Panc1 (cell line): Measurements from ENCODE around the gene CNTN5.

Experiments
- REST ChIP-seq, 2 experiments: IDR thresholded peaks; 2 replicates each; pipeline ENCODE4 v1.6.1; 2011 to 2012; ENCODE audit warnings: low read depth in 2 of 2, control low read depth in 1 of 2, low read length in 1 of 2, mild to moderate bottlenecking in 1 of 2, moderate library complexity in 1 of 2; ENCODE audit not compliant: insufficient read depth in 1 of 2
- TCF7L2 ChIP-seq: IDR thresholded peaks from 2 replicates; pipeline ENCODE4 v1.6.1; 2011; ENCODE audit warnings: mild to moderate bottlenecking, low read depth, low read length, inconsistent platforms

- no peak for TF ChIP-seq TCF7L2
- TF ChIP-seq REST (IDR thresholded peaks at IDR 0.05; ENCODE audit: insufficient read depth in 1 of 2, low read depth in 2 of 2, low read length in 1 of 2) = no peak
These were observed 661.4 kb downstream of the CNTN5 start for GRCh38 chr11:99682171-99682570.
